SIG-M5 treated with dmso at 0.1 percent for 504 hours (cell line): Measurements from ENCODE around the gene CCNA1.
A peak's percentile ranks its signal among the peaks of the same experiment; 100 is the strongest.

Experiments
- DNase-seq: peaks from one replicate; lab custom pipeline; 2025; ENCODE audit not compliant: unreplicated experiment; lab: John Stamatoyannopoulos, UW

CCNA1 gene

GRCh38 chr13:36432106-36432544 is at the start of gene CCNA1:
Gene CCNA1 (plus strand): TSS chr13:36432495. CDS start chr13:36433057, 562 bp downstream.
- peak; percentile 81 for DNase-seq

GRCh38 chr13:36385489-36385888 is 46.8 kb upstream of the CCNA1 start:
- no peak for DNase-seq

- peak; percentile 87 for DNase-seq
These were observed 37.0 kb upstream of the CCNA1 start for GRCh38 chr13:36395280-36395679.

- DNase-seq, result no peak
These were observed 27.1 kb upstream of the CCNA1 start for GRCh38 chr13:36405151-36405550.

GRCh38 chr13:36412736-36413135 is 19.6 kb upstream of the CCNA1 start:
- DNase-seq, result no peak

GRCh38 chr13:36413161-36413560 is 19.1 kb upstream of the CCNA1 start:
- no peak for DNase-seq

- peak; percentile 72 for DNase-seq
These were observed 17.8 kb upstream of the CCNA1 start for GRCh38 chr13:36414461-36414860.

- peak; percentile 71 for DNase-seq
These were observed 15.0 kb upstream of the CCNA1 start for GRCh38 chr13:36417331-36417730.

- peak; percentile 99 for DNase-seq
These were observed 14.1 kb upstream of the CCNA1 start for GRCh38 chr13:36418022-36418805.

- peak; percentile 88 for DNase-seq
These were observed 11.8 kb upstream of the CCNA1 start for GRCh38 chr13:36420437-36420891.

GRCh38 chr13:36421447-36421846 is 10.8 kb upstream of the CCNA1 start:
- DNase-seq, result peak; percentile 90

GRCh38 chr13:36428086-36428485 is 4.2 kb upstream of the CCNA1 start:
- DNase-seq, result peak; percentile 41

GRCh38 chr13:36430247-36431203 is 1.8 kb upstream of the CCNA1 start:
- DNase-seq, result no peak

GRCh38 chr13:36431204-36432105 is 840 bp upstream of the CCNA1 start:
- DNase-seq, result no peak

- DNase-seq, result peak; percentile 84
These were observed 4.5 kb downstream of the CCNA1 start for GRCh38 chr13:36436811-36437210.

GRCh38 chr13:36438594-36439483 is 6.5 kb downstream of the CCNA1 start:
- no peak for DNase-seq

GRCh38 chr13:36445278-36445677 is 13.0 kb downstream of the CCNA1 start:
- peak; percentile 70 for DNase-seq

- no peak for DNase-seq
These were observed 13.6 kb downstream of the CCNA1 start for GRCh38 chr13:36445891-36446351.

- no peak for DNase-seq
These were observed 15.2 kb downstream of the CCNA1 start for GRCh38 chr13:36447501-36447900.
